ENCODE data around the gene ZNF385B.

DNA sequence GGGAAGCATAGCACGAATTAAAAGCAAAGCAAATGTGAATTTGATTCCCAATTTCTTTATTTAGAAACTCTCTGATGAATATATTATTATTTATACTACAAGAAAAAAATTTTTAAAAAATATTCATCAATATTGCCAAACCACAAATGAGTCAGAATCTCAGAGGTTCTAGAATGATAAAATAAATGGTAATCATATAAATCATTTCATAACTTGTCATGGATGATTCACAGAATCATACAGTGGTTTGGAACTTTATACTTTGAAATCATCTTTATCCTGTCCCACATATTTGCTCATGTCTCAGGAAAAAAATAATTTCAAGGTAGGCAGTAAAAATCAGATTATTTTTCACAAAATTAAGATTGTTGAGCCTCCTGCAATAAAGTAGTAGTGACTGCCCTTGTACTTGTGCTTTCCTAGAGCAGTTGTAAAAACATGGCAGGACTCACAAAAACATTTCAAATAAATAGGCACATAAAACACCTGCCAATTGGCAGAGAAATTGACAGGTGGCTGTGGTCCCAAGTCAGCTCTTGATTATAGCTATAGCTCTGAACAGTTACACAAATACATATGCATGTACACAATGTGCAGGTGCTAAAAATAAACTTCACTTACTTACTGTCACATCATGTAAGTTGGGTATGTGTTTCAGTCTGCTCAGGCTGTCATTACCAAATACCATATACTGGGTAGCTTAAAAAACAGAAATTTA is 322.8 kb downstream of the ZNF385B start:
- TF ChIP-seq CTCF (IDR thresholded peaks at IDR 0.05; ENCODE audit: low read depth, low read length) (no peak), POLR2A (IDR thresholded peaks at IDR 0.05; ENCODE audit: extremely low read depth, insufficient read length) (no peak)

Measured in NB4 (cell line).